Stimulated activated CD4-positive, alpha-beta T cell treated with anti-CD3 and anti-CD28 coated beads, Interleukin-12 subunit alpha, Interleukin-12 subunit beta, amount 100 ng/mL, for 48 hours (primary cell): ENCODE results near the gene GABRP.
"Not testable (repeated sequence)": the region's sequence is repeated elsewhere in the genome, so short reads cannot be mapped to it uniquely, and the experiment has no call there.

Experiments
- DNase-seq, 3 donors: peaks; one replicate each; pipeline ENCODE4 v3.0.0-alpha.2; 2020; ENCODE audit warnings: low read depth in 2 of 3, low spot score in 1 of 3

Gene GABRP

DNA sequence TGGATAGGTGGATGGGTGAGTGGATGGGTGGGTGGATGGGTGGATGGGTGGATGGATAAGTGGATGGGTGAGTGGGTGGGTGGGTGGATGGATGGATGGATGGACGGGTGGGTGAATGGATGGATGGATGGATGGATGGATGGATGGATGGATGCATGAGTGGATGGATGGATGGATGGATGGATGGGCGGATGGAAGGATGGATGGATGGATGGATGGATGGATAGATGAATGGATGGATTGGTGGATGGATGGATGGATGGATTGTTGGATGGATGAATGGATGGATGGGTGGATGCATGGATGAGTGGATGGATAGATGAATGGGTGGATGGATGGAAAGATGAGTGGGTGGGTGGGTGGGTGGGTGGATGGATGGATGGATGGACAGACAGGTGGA lies 29.0 kb upstream of the GABRP start:
- DNase-seq = not testable (repeated sequence)

DNA sequence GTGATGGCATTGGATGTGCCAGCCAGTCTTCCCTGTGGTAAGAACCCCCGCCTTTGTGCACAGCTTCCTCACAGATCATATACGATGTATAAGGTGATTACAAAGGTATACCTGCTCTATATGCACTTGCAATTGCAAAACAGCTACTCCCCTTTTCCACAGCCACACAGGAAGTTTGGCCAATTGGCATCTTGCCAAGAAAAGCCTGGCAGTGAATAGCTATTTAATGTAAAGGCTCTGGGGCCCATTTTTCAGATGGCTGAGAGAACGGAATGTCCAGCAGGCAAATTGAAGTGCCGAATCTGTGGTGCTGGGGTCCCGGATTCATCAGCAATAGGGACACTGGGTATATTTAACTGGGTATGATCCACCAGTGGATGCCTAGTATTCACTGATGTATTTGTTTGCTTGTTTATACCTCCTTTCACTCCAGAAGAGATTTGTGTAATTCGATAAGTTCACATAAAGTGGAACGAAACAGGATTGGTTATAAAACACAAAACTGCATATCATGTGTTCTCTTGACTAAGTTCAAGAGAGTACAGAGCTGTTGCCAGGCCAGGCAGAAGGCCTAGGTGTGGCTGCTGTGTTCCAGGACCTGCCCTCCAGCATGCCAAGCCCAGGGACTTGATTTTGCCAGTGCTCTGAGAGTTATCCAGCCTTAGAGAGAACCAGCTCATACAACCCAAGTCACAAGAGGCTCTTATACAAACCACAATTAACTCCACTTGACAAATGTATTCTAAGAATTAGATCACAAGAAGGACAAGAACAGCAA lies 27.7 kb upstream of the GABRP start:
- no peak for DNase-seq

DNA sequence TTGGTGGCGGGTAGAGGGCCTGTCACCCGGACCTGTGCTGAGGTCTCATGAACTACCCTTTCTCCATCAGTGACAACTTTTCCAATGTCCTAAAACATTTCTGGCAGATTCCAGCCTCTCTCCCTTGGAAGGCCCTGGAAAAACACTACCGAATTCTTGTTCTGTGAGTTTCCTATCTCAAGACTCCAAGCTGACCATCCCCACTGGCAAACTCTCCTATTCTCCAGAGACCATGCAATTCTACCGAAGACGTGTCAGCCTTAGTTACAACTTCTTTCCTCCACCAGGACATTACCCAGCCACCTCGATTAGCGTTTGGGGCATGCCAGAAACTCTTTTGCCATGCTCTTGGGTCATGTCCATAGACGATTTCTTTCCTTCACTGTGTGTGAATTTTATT lies 26.8 kb upstream of the GABRP start:
- no peak for DNase-seq

DNA sequence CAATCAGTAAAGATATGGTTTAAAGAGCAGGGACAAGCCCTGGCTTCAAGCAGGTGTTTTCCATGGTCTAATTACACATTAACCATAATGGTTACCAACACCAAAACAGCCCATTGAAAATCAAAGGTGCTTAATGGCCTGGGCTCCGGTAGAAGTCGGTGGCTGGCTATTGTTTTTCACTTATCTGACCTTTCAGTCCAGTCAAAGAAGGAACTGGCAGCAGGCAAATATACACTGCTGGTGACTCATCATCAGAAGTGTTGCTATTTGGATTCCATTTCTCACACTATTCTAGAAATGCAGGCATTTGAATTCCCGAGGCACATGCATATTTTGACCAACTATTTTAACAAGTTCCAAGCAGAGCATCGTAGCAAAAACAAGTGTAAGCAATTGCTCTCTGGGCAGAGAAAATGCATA lies 26.3 kb upstream of the GABRP start:
- no peak for DNase-seq

DNA sequence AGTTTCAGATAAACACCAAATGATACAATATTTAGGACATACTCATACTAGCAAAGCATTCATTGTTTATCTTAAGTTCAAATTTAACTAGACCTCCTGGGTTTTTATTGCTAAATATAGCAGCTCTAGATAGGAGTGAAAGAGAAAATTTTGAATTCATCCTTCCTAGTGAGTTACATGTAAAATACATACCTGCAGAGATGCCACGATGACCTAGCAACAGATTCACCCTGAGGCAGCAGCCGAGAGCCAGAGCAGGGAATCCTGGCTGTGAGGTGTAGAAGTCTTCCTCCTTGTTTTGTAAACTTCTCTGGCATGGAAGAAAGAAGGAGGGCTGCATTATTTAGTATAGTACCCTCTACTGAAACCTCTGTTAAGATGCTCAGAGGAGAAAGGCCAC lies 25.9 kb upstream of the GABRP start:
- no peak for DNase-seq

DNA sequence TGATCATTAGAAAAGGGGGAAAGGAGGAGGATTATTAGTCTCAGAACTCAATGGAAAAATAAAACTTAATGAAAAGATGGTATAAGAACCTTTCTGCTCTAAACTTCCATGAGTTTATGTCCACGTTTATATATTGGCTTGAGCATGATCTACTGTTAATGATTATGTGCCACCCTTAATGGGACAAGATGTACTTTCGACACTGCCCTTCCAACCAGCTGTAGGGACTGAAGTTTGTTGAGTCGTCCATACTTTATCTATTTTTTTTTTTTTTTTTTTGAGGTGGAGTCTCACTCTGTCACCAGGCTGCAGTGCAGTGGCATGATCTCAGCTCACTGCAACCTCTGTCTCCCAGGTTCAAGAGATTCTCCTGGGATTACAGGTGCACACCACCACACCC lies 25.0 kb upstream of the GABRP start:
- no peak for DNase-seq

DNA sequence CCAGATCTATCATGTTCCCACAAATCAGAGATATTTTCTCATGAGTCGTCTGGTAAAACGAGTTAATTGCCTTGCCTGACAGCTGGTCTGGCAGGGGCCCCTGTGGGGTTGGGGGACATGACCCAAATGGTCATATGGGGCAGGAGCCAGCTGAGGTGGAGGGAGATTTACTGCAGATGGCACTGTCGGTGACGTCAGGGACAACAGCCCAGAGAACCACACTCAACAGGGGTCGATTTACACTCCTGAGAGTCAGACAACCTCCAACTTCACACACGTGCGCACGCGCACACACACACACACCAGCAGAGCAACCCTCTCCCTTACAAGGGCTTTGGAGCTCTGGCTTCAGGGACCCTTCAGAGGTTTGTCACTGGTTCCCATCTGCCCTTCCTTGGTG lies 23.4 kb upstream of the GABRP start:
- no peak for DNase-seq

DNA sequence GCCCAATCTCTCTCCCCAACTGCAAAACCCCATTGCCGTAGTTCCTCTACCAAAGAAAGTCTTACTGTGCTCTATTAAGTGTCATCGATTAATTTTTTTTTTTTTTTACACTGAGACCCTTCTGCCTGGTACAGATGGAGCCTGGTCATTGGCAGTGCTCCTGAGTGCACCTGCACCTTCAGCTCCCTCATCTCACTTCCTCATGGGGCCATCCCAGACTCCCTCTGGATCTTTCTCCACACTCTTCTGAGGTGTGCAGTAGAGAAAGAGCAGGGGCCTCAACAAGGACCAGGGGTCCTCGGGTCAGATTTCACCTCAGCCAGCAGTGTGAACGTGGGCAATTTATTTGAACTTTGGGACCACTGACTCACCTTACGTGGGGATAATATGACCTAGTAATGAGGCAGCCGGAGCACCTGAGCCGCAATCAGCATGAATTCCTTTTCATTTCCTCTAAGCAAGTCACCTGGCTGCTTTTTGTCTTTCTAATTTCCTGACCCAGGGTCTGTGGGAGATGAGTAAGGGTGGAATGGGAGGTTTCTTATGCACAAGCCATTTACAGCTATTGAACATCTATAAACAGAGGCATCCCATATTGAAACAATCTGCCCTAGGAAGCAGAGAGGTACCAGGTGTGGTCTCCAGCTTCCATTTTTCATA lies 22.3 kb upstream of the GABRP start:
- DNase-seq = no peak

DNA sequence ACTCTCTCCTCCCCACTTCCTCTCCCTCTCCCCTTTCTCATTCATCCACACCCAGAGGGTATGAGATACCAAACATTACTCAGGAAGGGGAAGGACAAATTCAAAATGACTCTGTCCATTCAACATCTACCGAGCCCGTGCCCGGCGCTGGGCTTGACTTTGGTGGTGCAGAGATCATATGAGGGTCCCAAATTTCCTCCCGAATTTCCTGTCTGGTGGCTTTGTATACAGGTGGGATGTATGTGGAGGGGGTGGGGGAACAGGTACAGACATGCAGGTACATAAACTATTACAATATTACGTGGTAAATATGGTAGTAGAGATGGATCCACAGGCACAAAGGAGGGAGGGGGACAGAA lies 21.8 kb upstream of the GABRP start:
- no peak for DNase-seq

DNA sequence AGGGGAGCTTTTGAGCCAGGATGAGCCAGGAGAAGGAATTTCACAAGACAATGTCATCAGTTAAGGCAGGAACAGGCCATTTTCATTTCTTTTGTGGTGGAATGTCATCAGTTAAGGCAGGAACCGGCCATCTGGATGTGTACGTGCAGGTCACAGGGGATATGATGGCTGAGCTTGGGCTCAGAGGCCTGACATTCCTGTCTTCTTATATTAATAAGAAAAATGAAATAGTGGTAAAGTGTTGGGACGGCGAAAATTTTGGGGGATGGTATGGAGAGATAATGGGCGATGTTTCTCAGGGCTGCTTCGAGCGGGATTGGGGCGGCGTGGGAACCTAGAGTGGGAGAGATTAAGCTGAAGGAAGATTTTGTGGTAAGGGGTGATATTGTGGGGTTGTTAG lies 21.2 kb upstream of the GABRP start:
- not testable (repeated sequence) for DNase-seq

DNA sequence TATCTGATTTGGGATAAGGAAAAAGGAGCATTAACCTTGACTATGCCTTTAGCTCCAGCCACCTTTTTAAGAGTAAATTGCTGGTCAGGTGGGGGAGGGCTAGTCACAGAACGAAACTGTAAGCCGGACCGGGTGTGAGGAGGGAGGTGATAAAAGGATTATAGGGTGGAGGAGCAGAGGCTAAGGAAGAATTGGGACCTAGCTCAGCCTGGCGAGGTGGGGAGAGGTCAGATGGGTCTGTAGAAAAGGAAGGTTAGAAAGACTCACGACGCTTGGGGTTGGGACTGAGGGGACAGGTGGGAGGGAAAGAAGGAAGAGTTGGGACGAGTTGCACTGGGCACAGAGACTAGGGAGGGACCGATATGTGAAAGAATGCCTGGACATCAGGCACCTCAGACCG lies 17.7 kb upstream of the GABRP start:
- not testable (repeated sequence) for DNase-seq

DNA sequence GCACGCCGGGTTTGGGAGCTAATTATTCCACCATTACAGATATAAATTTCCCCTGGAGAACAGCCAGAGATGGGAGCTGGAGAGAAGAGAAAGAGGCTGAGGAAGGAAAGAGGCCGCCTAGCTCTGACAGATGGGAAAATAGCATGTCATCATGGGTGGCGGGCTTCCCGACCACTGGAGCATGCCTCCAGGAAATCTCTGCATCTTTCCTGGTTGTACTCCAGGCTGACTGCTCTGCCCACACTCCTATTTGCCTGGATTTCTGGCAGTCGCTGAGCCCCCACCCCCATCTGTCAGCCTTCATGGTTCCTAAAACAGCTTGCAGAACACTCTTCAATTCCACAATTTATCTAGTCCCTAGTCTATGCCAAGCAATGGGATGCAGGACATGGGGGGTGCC lies 14.3 kb upstream of the GABRP start:
- no peak for DNase-seq

DNA sequence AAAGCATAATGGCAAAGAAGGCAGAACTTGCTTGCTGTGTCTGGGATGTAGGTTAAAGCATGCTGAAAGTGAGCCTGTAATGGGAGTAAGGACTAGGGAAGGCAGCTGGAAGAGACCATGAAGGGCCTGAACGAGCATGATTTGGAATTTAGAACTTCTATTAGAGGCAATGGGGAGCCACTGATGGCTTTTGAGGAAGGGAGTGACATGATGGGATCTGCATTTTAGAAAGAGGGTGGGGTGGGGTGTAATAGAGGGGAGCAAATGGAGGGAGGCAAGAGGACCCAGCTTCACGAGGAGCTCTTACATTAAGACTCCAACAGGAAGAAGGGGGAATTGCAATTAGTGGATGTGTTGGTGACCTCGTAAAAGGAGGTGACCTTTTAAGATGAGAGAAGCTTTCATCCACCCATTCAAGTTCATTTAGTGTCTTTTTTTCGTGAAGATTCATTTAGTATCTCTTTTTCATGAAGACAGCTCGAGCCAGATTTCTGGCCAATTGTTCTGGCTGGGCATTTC lies 13.6 kb upstream of the GABRP start:
- no peak for DNase-seq

DNA sequence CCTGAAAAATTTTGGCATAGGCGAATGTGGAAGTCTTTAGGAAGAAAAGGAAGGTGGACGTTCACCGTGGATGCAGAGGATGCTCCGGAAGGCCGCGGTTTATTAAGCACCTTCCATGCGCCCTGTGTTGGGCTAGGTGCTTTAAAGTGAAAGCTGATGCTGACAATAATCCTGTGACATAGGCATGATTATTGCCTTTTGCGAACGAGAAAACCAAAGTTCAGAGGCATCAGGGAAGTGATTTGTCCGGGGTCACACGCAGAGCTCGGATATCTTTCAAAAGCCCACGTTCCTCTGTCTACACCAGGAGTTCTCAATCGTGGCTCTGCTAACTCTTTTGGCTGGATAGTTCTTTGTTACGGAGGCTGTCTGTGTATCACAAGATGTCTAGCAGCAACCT lies 12.0 kb upstream of the GABRP start:
- DNase-seq = no peak

DNA sequence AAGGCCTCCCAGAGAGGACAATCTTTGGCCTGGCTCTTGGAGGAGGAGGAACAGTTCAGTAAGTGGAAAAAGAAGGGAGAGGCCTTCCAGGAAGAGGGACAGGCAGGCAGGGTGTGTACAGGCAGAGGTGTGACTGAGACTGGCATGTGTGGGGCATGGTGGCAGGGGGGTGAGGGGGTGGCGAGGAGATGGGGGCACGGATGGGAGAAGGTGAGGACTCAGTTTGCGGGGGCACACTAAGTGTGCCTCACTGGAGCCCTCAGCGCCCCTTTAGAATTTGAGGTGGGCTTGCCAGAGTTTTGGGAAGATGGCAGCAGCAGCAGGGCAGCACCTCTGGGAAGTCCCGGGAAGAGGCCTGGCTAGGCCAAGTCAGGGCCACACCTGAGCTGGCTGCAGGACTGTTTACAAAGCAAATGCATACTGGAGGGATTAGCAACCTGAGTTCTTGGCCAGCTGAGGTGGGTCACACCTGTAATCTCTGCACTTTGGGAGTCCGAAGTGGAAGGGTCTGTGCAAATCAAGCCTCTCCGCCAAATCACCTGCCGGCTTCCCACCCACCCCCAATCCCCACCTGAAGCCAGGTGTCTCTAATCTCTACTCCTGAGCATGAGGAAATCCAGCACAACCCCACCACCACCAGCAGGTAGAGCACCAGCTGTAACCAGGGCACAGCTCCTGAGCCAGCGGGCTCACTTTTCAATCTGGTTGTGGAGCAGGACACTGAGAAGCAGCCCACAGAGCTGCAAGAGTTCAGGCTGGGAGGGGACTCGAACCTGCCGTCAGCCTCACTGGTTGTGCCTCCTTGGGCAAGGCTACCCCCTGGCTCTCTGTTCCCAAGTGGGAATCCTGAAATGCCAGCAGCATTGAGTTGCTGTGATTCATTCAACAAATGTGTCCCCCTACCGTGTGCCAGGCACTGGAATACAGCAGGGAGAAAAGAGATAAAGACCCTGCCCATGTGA lies 10.2 kb upstream of the GABRP start:
- no peak for DNase-seq

DNA sequence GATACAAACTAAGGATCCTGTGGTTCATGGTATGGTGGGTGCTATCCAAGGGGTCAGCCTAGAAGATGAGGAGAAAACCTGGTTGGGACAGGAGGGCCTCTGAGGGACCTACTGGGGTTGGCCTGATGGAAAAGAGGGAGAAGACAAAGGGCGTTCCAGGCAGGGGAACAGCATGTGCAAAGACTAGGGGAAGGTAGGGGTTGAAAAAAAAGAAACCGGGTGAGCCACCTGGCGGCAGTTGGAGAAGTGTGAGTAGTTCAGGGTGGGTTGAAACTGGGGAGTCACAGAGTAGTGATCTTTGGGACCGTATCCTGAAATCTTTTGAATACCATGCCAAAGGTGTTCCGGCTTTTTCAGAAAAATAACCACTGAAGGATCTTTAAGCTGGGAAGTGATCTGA lies 8.7 kb upstream of the GABRP start:
- no peak for DNase-seq

DNA sequence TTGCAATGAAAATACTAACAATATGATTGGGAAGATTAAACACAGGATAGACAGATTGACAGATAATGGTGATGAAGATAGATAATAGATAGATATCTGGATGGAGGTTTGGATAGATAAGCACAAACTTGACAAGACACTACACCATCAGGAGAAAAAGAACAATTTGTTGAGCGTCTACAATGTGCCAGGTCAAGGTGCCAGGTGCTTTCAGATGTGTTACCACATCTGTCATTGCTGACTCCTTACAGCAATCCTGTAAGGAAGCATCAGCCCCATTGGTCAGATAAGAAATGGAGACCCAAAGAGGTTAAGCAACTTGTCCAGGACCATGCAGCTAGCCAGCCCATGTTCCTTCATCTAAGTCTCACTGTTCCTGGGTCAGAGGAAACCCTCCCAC lies 1.6 kb upstream of the GABRP start:
- DNase-seq = no peak

DNA sequence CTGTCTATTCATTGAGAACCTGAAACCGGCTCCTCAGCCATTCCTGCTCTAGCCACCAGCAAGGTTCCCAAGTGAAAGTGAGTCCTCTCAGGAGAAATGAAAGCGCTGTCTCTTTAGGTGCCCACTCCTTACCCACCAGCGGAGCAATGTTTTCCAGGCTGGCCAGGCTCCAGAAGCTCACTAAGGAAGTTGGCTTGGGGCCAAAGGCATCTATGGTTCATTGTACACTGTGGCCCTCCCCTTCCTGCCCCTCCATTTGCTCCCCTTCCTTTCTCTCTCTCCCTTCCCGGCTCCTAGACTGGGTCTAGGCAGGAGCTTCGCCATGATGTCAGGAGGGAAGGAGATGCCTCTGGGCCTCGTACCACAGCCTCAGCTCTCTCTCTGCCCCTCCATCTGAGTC lies 1.1 kb upstream of the GABRP start:
- DNase-seq = no peak

DNA sequence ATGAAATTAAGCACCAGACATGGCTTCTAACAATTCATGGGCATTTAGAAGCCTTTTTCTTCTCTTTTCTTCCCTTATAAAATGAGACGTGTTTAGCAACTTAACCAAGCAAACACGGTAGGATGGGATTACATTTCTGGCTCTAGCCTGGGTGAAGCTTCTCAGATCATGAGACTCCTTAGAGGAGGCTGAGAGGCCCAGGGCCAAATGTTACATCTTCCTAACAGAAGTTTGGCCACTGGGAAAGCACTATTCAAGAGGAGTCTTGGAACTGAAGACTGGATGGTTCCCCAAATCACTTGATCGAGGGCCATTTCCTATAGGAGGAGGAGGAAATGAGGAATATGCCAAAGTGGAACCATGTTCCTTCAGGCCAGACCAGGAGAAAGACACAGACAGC lies 1.9 kb downstream of the GABRP start:
- no peak for DNase-seq

DNA sequence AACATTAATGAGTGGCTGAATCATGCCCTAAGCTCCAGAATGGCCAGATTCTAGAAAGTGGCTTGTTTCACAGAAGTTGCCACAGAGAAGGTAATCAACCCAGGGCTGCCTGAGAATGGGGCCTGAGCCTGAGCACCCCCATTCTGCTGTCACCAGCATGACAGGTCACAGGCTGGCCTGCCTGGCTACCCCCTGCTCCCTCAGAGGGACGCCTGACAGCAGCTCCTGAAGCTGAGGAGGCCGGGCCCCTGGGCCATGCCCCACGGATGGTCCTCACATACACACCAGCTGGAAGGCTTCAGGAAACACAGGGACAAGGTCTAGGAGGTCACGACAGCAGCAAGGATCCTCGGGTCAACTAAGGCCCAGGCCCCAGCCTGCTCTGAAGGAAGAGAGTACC lies 3.7 kb downstream of the GABRP start:
- DNase-seq = no peak

DNA sequence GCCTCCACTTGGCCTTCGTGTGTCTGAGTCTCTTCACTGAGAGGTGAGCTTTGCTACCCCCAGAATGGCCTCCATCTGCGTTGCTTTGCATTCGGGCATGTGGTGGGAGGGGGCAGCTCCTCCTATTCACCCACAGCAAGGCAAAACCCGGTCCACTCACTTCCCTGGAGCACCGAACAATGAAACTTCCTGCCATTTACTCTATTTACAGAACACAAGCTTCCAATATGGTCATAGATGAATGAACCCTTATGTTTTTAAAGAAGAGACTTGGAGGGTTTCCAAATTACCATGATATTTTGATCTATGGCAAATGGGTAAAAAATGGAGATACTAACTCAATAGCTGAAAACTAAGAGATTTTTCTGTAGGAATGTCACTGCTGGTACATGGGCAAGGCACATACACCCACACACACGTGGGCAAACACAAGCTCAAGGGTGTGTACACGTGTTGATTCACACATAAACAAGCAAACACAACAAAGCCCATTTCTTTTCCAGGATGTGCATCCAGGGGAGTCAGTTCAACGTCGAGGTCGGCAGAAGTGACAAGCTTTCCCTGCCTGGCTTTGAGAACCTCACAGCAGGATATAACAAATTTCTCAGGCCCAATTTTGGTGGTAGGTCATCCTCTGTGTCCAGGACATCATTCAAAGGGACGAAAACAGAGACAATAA lies 5.2 kb downstream of the GABRP start:
- no peak for DNase-seq
